Glomerular endothelial cell (primary cell): ENCODE data around the gene LTB4R2. TPM values are rescaled to one million over a fixed set of nuclear protein-coding genes. Genes with fewer than 3 reads are reported as not detected.
"Not testable (repeated sequence)": the region's sequence is repeated elsewhere in the genome, so short reads cannot be mapped to it uniquely, and the experiment has no call there.

Experiments
- DNase-seq: peaks from one replicate; pipeline ENCODE4 v3.0.0-alpha.2; 2011; ENCODE audit warnings: low read depth, low spot score; ENCODE audit errors: extremely low read depth
- total RNA-seq: library from RNA; depleted of rRNA; stranded (reverse); fragments of >200 nt; gene quantifications from 2 replicates; pipeline ENCODE4 v1.2.3, GENCODE V29; 2015

Gene LTB4R2
- total RNA-seq, 1 donor from 2014 or later: 8.4 TPM

- DNase-seq: no peak
These were observed 25.7 kb downstream of the LTB4R2 start for GRCh38 chr14:24335461-24336171.

- DNase-seq: no peak
These were observed 27.3 kb downstream of the LTB4R2 start for GRCh38 chr14:24337144-24337823.

DNA sequence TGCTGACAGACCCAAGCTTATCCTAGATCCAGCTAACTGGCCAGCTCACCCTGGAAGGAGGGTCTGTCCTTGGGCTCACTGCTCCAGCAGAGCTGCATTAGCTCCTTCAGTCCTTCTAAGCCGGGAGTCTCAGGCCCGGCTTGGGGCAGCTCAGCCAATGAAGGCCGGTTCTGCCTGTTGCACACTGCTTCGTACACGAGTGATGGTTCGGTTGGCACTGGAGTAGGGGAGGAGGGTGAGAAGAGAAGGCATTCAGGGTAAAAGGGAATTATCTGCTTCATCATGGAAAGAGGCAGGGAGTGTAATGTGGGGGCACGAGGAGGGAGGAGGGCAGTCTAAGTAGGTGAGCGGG lies 27.9 kb downstream of the LTB4R2 start:
- DNase-seq: no peak

GRCh38 chr14:24338843-24339242 lies 28.9 kb downstream of the LTB4R2 start:
- DNase-seq: no peak

GRCh38 chr14:24339284-24340151 lies 29.6 kb downstream of the LTB4R2 start, which contains the start of gene RIPK3:
TSS of gene RIPK3 (minus strand) at chr14:24339991. CDS start at chr14:24339826, 165 bp downstream.
- DNase-seq: no peak

- DNase-seq: no peak
These were observed 30.7 kb downstream of the LTB4R2 start for GRCh38 chr14:24340606-24341005.

DNA sequence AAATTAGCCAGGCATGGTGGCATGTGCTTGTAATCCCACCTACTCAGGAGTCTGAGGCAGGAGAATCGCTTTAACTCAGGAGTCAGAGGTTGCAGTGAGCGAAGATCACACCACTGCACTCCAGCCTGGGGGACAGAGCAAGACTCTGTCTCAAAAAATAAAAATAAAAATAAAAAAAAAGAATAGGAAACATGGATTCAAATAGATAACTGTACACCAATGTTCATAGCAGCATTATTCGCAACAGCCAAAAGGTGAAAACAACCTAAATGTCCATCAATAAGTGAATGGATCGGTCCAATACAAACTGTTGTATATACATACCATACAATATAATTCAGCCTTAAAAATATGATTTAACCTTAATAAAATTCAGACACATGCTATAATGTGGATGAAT lies 32.9 kb downstream of the LTB4R2 start:
- no peak for DNase-seq

DNA sequence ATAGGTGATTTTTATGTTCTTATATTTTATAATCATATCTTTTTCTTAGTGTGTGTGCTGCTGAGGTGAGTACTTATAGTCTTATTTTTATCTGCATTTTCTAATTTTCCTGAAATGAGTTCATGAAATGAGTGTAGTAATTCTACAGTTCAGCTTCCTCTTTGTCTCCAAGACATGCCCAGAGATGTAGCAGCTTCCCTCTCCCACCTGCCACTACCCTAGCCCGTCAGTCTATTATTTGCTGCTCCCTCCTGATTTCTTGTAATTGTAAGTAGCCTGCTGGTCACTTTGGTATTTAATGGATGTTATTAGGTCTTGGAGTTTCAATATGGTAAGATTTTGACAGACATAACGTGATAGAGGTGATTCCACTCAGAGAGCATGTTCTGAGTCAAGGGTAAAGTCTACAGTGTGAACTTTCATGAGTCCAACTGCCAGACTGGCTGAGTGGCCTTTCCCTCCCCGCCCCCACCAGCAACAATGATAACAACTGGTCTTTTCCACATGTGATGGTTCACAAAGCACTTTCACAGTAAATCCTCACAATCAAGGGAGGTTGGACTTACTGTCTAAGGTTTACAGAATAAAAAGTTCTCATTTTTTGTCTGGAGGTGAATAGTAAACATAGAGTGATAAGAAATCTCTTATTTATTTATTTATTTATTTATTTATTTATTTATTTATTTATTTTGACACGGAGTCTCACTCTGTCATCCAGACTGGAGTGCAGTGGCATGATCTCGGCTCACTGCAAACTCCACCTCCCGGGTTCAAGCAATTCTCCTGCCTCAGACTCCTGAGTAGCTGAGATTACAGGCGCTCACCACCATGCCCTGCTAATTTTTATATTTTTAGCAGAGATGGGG lies 34.1 kb downstream of the LTB4R2 start:
- no peak for DNase-seq

- no peak for DNase-seq
These were observed 37.2 kb downstream of the LTB4R2 start for GRCh38 chr14:24347134-24347533.

GRCh38 chr14:24348186-24348585 lies 38.2 kb downstream of the LTB4R2 start:
- DNase-seq: no peak

- DNase-seq: no peak
These were observed 39.8 kb downstream of the LTB4R2 start for GRCh38 chr14:24349742-24350141.

GRCh38 chr14:24351517-24351916 lies 41.6 kb downstream of the LTB4R2 start:
- DNase-seq: no peak

- DNase-seq: no peak
These were observed 43.9 kb downstream of the LTB4R2 start for GRCh38 chr14:24353559-24354481.

DNA sequence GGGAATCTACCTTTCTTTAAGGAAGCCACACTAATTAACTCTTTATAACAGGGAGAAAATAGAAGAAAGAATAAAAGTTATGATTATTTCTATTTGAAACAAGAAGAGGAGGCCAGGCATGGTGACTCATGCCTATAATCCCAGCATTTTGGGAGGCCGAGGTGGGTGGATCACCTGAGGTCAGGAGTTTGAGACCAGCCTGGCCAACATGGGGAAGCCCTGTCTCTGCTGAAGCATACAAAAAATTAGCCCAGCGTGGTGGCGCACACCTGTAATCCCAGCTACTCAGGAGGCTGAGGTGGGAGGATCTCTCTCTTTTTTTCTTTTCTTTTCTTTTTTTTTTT lies 44.5 kb downstream of the LTB4R2 start:
- not testable (repeated sequence) for DNase-seq

DNA sequence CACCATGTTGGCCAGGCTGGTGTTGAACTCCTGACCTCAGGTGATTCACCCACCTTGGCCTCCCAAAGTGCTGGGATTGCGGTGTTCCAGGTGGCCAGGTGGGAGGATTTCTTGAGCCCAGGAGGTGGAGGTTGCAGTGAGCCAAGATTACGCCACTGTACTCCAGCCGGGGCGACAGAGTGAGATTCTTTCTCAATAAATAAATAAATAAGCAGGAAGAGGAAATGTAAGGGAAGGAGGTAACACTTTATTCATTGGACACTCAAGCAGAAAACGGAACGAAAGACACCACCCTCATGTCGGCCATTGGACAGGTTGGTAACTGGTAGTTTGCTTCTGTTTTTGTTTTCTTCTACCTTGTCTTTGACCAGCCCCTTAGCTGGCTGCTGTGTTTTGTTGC lies 45.1 kb downstream of the LTB4R2 start:
- no peak for DNase-seq

DNA sequence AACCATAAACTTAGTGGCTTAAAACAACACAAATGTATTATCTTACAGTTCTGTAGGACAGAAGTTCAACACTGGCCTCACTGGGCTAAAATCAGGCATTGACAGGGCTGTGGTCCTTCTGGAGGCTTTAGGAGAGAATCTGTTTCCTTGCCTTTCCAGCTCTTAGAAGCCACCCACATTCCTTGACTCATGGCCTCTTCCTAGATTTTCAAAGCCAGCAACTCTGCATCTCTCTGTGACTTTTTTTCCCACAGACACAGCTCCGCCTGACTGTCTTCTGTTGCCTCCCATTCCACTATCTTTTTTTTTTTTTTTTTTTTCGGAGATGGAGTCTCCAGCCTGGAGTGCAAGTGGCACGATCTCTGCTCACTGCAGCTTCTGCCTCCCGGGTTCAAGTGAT lies 46.3 kb downstream of the LTB4R2 start:
- DNase-seq: no peak

DNA sequence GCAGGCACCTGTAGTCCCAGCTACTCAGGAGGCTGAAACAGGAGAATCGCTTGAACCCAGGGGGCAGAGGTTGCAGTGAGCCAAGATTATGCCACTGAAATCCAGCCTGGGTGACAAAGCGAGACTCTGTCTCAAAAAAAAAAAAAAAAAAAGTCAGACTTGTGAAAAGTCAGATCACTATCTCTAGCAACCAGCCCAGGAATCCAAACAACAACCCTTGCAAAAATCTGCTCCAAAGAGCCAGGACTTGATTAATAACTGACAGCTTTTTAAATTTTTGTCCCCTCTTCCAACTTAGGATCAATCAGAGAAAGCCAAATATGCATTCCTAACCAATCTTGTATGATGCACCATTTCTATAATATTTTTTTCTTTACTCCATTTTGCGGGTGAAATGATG lies 50.3 kb downstream of the LTB4R2 start:
- no peak for DNase-seq

DNA sequence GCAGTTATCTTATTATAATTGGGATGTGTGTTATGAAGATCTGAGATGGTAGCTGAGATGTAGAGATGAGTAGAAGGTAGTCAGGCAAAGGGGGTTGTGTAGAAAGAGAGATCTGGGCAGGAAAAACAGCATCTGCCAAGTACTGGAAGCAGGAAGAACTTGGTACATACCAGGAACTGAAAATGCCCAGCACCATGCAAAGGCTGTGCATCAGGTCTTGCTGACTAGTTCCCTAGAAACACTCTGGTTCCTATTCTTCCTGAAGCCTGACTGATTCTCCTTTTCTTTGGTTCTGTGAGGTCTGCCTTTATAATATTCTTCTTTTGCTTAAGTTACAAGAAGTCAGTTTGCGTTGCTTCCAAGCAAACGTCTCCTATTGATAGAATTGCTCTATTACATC lies 51.4 kb downstream of the LTB4R2 start:
- DNase-seq: no peak
